OCI-LY7 (cell line): Measurements from ENCODE around the gene YTHDF1.

Experiments
- EZH2phosphoT487 ChIP-seq: fragments of 200-600 bp; sonication (generic); IDR thresholded peaks from 2 replicates; pipeline ENCODE4 v1.6.1; 2018; ENCODE audit warnings: low read depth, borderline replicate concordance, mild to moderate bottlenecking, mixed run types, antibody characterized with exemption, low read length, moderate library complexity, mixed read lengths
- TF ChIP-seq, protein P1 (sequence below): fragments of 200-600 bp; sonication (generic); conservative IDR thresholded peaks from 2 replicates; pipeline ENCODE4 v1.5.1; 2014; ENCODE audit warnings: mild to moderate bottlenecking, antibody characterized with exemption, low read length, moderate library complexity, mixed read lengths

DNA sequence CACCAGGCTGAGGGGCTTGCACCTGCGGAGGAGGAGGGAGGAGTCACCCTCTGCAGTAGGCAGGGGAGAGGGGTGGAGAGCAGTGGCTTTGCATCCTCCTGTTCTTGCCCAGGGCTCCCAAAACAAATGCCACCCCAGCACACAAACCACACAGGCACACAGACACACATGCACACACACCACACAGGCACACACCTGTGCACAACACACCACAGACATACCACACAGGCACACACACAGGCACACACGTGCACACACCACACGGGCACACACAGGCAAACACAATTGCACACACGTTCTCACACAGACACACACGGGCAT is 26.6 kb downstream of the YTHDF1 start:
- TF ChIP-seq, protein P1, sequence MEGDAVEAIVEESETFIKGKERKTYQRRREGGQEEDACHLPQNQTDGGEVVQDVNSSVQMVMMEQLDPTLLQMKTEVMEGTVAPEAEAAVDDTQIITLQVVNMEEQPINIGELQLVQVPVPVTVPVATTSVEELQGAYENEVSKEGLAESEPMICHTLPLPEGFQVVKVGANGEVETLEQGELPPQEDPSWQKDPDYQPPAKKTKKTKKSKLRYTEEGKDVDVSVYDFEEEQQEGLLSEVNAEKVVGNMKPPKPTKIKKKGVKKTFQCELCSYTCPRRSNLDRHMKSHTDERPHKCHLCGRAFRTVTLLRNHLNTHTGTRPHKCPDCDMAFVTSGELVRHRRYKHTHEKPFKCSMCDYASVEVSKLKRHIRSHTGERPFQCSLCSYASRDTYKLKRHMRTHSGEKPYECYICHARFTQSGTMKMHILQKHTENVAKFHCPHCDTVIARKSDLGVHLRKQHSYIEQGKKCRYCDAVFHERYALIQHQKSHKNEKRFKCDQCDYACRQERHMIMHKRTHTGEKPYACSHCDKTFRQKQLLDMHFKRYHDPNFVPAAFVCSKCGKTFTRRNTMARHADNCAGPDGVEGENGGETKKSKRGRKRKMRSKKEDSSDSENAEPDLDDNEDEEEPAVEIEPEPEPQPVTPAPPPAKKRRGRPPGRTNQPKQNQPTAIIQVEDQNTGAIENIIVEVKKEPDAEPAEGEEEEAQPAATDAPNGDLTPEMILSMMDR, result no peak
- no peak for TF ChIP-seq EZH2phosphoT487
